ENCODE data around the gene PCLAF.

DNA sequence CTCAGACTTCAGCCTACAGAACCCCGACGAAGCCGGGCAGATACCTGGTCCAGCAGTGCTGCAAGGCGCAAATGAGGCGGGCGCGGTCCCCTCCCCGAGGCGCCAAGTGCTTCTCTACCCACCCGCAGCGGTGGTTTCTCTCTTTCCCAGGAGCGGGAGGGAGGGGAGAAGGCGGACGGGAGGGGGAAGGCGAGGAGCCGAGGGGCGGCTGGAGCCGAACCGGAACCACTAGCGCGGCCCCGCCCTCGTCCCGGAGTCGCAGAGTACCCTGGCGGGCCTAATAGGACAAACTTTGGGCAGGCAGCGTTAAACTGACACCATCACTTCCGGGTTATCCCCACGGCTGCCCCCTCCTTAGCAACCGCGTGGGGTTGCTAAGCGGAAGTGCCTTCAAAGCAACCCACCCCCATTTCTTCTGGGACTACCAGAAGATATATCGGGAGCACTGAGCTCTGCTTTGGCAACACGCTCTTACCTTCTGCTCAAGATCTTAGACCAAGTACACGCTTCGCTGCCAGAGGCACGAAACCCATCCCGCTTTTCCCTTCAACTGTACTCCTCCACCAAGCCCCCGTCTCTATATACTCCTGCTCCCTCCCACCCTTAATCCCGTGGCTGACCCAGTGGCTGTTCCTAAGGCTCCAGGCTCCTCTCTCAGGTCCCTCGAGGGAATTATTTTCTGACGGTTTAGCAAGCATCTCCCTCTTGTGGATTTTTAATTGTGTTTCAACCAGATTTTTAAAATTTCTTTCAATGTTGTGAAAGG is 25.1 kb downstream of the PCLAF start, which contains the start of gene CSNK1G1:
- TF ChIP-seq, protein P1, sequence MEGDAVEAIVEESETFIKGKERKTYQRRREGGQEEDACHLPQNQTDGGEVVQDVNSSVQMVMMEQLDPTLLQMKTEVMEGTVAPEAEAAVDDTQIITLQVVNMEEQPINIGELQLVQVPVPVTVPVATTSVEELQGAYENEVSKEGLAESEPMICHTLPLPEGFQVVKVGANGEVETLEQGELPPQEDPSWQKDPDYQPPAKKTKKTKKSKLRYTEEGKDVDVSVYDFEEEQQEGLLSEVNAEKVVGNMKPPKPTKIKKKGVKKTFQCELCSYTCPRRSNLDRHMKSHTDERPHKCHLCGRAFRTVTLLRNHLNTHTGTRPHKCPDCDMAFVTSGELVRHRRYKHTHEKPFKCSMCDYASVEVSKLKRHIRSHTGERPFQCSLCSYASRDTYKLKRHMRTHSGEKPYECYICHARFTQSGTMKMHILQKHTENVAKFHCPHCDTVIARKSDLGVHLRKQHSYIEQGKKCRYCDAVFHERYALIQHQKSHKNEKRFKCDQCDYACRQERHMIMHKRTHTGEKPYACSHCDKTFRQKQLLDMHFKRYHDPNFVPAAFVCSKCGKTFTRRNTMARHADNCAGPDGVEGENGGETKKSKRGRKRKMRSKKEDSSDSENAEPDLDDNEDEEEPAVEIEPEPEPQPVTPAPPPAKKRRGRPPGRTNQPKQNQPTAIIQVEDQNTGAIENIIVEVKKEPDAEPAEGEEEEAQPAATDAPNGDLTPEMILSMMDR (IDR thresholded peaks at IDR 0.05): peak; percentile 55
- TF ChIP-seq EZH2 (IDR thresholded peaks at IDR 0.05; ENCODE audit: borderline replicate concordance, insufficient read depth, low read depth, low read length, poor library complexity, severe bottlenecking): no peak

Measured in B cell (primary cell).